Transverse colon (tissue), 3 donors: ENCODE measurements around the gene GTPBP1.

ENCODE experiments used
- EP300 ChIP-seq: sonication (generic); formaldehyde crosslinking; IDR thresholded peaks from one replicate; pipeline ENCODE4 v1.6.1; 2017; ENCODE audit warnings: antibody characterized with exemption, low read depth
- POLR2A ChIP-seq: fragments of 450-650 bp; IDR thresholded peaks from one replicate; pipeline ENCODE4 v1.6.1; 2016; ENCODE audit warnings: antibody characterized with exemption, mild to moderate bottlenecking, moderate library complexity
- TF ChIP-seq, protein P1 (sequence below), 5 experiments: fragments of 200-600 bp in 3 of 5; fragments of 450-650 bp in 2 of 5; sonication (generic) in 3 of 5; IDR thresholded peaks; 1 replicate in 2 of 5; 2 replicates in 3 of 5; pipeline ENCODE4 v1.5.1; 2016 to 2017; ENCODE audit warnings: antibody characterized with exemption in 5 of 5, inconsistent platforms in 3 of 5, mild to moderate bottlenecking in 2 of 5, moderate library complexity in 1 of 5

DNA sequence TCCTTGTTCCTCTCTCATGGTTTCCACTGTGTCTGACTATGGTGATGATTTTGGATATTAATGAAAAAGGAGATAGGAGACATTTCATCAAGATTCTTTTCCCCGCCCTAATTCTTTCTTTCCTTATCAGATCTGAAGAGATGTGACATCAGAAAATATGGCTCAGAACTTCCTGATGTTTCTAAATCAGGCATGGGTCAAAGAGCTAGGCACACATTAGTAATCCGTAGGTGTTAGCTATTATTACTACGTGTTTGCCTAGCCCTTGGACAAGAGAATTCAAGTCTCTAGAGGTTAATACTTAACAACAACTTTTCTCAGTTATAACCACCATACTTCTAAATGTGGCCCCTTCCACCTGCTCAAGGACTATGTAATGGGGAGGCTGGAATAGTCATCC, 10.8 kb upstream of the GTPBP1 start:
- TF ChIP-seq, protein P1, sequence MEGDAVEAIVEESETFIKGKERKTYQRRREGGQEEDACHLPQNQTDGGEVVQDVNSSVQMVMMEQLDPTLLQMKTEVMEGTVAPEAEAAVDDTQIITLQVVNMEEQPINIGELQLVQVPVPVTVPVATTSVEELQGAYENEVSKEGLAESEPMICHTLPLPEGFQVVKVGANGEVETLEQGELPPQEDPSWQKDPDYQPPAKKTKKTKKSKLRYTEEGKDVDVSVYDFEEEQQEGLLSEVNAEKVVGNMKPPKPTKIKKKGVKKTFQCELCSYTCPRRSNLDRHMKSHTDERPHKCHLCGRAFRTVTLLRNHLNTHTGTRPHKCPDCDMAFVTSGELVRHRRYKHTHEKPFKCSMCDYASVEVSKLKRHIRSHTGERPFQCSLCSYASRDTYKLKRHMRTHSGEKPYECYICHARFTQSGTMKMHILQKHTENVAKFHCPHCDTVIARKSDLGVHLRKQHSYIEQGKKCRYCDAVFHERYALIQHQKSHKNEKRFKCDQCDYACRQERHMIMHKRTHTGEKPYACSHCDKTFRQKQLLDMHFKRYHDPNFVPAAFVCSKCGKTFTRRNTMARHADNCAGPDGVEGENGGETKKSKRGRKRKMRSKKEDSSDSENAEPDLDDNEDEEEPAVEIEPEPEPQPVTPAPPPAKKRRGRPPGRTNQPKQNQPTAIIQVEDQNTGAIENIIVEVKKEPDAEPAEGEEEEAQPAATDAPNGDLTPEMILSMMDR (IDR thresholded peaks at IDR 0.05), result no peak
- TF ChIP-seq EP300 (no peak), POLR2A (peak; percentile 33)
